HepG2 (cell line): Measurements from ENCODE around the gene SLC38A1.

Experiments
- HOXA7 ChIP-seq: sonication (generic); formaldehyde crosslinking; IDR thresholded peaks from 2 replicates; pipeline ENCODE4 v1.8.1; 2022; ENCODE audit warnings: mild to moderate bottlenecking, missing genetic modification reagents, moderate library complexity
- SMAD1 ChIP-seq: sonication (generic); formaldehyde crosslinking; IDR thresholded peaks from 2 replicates; pipeline ENCODE4 v1.4.0; 2020; ENCODE audit warnings: missing genetic modification reagents, low read depth, mild to moderate bottlenecking, borderline replicate concordance

DNA sequence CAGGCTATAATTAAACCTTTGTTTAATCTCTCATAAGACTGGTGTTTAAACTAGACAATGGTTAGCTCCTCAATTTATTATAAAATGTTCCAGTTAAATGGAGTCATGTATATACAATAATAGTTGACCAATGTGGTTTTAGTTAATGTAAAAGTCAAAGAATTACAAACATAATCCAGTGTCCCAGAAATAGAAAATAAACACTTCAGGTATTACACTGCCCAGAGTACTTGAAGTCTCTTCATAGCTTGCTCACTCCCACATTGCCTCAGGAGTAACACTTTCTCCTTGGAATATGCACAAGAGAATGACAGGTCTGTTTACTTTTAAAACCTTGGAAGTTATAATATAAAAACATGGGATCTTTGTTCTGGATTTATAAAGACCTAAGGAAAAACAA, 60.5 kb downstream of the SLC38A1 start:
- TF ChIP-seq HOXA7 (CRISPR knock-in tag): no peak
- no peak for TF ChIP-seq SMAD1
